KMS-11 (cell line): ENCODE results near the gene MMGT1.

Experiments
- H2AFZ ChIP-seq: fragments of 200-600 bp; sonication (generic); 2 replicates; pipeline ENCODE4 v1.6.1; 2016; ENCODE audit warnings: antibody characterized with exemption, mixed run types, low read depth
- H3K27ac ChIP-seq: fragments of 200-600 bp; sonication (generic); 2 replicates; pipeline ENCODE4 v1.6.1; 2016; ENCODE audit warnings: mild to moderate bottlenecking, mixed run types
- H3K27me3 ChIP-seq: fragments of 200-600 bp; sonication (generic); 2 replicates; pipeline ENCODE4 v1.6.1; 2017; ENCODE audit warnings: mild to moderate bottlenecking, low read depth, mixed run types, moderate library complexity; ENCODE audit not compliant: insufficient read depth
- H3K36me3 ChIP-seq: fragments of 200-600 bp; sonication (generic); 2 replicates; pipeline ENCODE4 v1.6.1; 2017; ENCODE audit warnings: mild to moderate bottlenecking, mixed run types; ENCODE audit not compliant: insufficient read depth
- H3K4me1 ChIP-seq: fragments of 200-600 bp; sonication (generic); 2 replicates; pipeline ENCODE4 v1.6.1; 2016; ENCODE audit warnings: mild to moderate bottlenecking, low read depth, mixed run types; ENCODE audit not compliant: poor library complexity, severe bottlenecking
- H3K4me2 ChIP-seq: fragments of 200-600 bp; sonication (generic); 2 replicates; pipeline ENCODE4 v1.7.0; 2016; ENCODE audit warnings: mild to moderate bottlenecking, mixed run types
- H3K4me3 ChIP-seq: fragments of 200-600 bp; sonication (generic); IDR thresholded peaks from 2 replicates; pipeline ENCODE4 v1.6.1; 2017; ENCODE audit warnings: low read depth, low read length, mixed read lengths; ENCODE audit not compliant: insufficient read depth
- H3K79me2 ChIP-seq: fragments of 200-600 bp; sonication (generic); 2 replicates; pipeline ENCODE4 v1.6.1; 2016; ENCODE audit warnings: low read depth, mixed run types; ENCODE audit not compliant: insufficient read depth
- H3K9ac ChIP-seq: fragments of 200-600 bp; sonication (generic); 2 replicates; pipeline ENCODE4 v1.6.1; 2016; ENCODE audit warnings: mild to moderate bottlenecking, mixed run types
- H4K20me1 ChIP-seq: fragments of 200-600 bp; sonication (generic); 2 replicates; pipeline ENCODE4 v1.6.1; 2016; ENCODE audit warnings: mild to moderate bottlenecking, mixed run types; ENCODE audit not compliant: insufficient read depth
- CTCF ChIP-seq: fragments of 200-600 bp; sonication (generic); conservative IDR thresholded peaks from 2 replicates; pipeline ENCODE4 v1.6.1; 2017; ENCODE audit warnings: low read depth, mild to moderate bottlenecking, antibody characterized with exemption, low read length, moderate library complexity, mixed read lengths

The MMGT1 gene

GRCh38 chrX:136016881-136017280 lies 43.1 kb upstream of the MMGT1 start:
- H3K9ac ChIP-seq: no peak overlapping the region
- no peaks in the 10 kb centered on the region for H3K27me3 ChIP-seq
- H2AFZ ChIP-seq: no peak overlapping the region
- H3K36me3 ChIP-seq: no peaks in the 10 kb centered on the region
- no peak for TF ChIP-seq CTCF
- H3K4me3 ChIP-seq: no peak overlapping the region
- H3K4me1 ChIP-seq: no peaks in the 10 kb centered on the region
- H4K20me1 ChIP-seq: no peaks in the 10 kb centered on the region
- H3K79me2 ChIP-seq: no peaks in the 10 kb centered on the region
- H3K27ac ChIP-seq: no peak overlapping the region
- H3K4me2 ChIP-seq: no peak overlapping the region

DNA sequence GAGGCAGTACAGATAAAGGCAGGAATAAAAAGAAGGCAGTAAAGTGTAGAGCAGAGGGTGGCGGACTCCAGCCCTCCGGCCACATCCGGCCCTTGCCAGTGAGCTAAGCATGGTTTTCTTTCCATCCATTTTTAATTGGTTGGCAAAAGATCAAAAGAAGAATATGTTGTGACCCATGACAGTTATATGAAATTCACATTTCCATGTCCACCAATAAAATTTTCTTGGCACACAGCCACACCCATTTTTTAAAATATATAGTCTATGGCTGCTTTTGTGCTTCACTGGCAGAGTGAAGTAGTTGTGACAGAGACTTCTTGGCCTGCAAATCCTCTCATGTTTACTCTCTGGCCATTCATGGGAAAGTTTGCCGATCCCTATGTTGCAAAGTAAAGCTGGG lies 41.2 kb upstream of the MMGT1 start:
- Histone ChIP-seq H2AFZ (no peak overlapping the region), H3K36me3 (no peaks in the 10 kb centered on the region), H4K20me1 (no peaks in the 10 kb centered on the region), H3K79me2 (no peaks in the 10 kb centered on the region), H3K9ac (no peak overlapping the region), H3K4me2 (no peak overlapping the region), H3K27ac (no peak overlapping the region), H3K4me1 (no peaks in the 10 kb centered on the region), H3K27me3 (no peaks in the 10 kb centered on the region), H3K4me3 (no peak overlapping the region)
- no peak for TF ChIP-seq CTCF

DNA sequence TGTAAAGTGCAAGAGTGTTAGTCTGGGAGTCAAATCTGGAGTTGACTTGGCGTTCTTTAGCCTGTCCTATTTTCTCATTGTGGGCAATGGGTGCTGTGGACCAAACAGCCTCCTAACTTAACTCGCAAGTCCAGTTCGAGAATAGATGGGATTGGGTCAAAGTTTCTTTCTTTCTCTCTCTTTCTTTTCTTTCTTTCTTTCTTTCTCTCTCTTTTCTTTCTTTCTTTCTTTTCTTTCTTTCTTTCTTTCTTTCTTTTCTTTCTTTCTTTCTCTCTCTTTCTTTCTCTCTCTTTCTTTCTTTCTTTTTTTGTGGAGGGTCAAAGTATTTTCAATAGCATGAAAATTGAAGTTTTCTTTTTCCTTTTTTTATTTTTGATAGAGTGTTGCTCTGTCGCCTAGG lies 14.5 kb upstream of the MMGT1 start:
- no peak overlapping the region for H3K9ac ChIP-seq
- no peaks in the 10 kb centered on the region for H3K79me2 ChIP-seq
- no peak overlapping the region for H2AFZ ChIP-seq
- H3K4me2 ChIP-seq: no peak overlapping the region
- H3K27me3 ChIP-seq: no peaks in the 10 kb centered on the region
- no peak for TF ChIP-seq CTCF
- no peak overlapping the region for H3K27ac ChIP-seq
- H3K4me1 ChIP-seq: peaks cover 9% of the 10 kb centered on the region
- H3K4me3 ChIP-seq: no peak overlapping the region
- H4K20me1 ChIP-seq: no peaks in the 10 kb centered on the region
- no peaks in the 10 kb centered on the region for H3K36me3 ChIP-seq

GRCh38 chrX:135985973-135986310 lies 12.2 kb upstream of the MMGT1 start:
- TF ChIP-seq CTCF: no peak
- H3K4me2 ChIP-seq: peak overlapping the region; percentile 63
- no peaks in the 10 kb centered on the region for H3K27me3 ChIP-seq
- H3K27ac ChIP-seq: no peak overlapping the region
- peaks cover 9% of the 10 kb centered on the region for H3K4me1 ChIP-seq
- no peaks in the 10 kb centered on the region for H4K20me1 ChIP-seq
- no peaks in the 10 kb centered on the region for H3K36me3 ChIP-seq
- H3K79me2 ChIP-seq: no peaks in the 10 kb centered on the region
- H2AFZ ChIP-seq: peak overlapping the region; percentile 66
- no peak overlapping the region for H3K4me3 ChIP-seq
- H3K9ac ChIP-seq: peak overlapping the region; percentile 35; the same call in 1 of the 2 replicates
